ENCODE measurements around the gene TSHZ2.

The TSHZ2 gene

DNA sequence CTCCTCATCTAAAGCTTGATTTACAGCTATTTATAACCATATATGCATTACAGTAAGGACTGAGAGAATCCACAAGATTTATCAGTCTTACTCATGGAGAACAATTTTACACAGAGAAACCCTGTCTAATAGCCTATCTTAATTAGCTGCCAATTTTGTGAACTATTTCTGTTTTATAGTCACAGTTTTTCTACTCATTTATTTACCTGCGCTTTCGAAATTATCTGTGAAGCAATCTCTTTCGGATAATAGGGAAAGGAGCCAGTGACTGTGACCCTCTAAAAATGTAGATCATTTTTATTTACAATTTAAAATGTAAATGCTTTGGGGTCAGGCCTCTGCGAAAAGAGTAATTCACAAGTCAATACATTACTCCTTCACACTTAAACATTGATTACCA, 98.1 kb downstream of the TSHZ2 start:
- no peak for DNase-seq

GRCh38 chr20:53070706-53071392, 98.7 kb downstream of the TSHZ2 start:
- DNase-seq: no peak

DNA sequence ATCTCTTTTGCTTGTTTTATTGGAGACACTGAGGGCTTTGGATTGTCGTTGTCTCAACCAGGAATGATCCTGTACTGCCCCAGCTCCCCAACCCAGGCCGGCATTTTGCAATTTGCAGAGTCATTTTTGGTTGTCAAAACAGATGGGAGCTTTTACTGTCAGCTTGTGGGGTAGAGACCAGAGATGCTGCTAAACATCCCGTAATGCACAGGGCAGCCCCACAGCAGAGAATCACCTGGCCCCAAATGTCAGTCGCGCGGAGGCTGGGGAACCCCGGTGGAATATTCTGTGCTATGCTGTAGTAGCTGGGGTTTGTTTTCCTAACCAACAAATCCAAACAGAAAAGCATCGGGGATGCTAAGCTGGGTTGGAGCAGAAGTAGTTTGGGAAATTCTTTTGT, 99.7 kb downstream of the TSHZ2 start:
- DNase-seq: no peak

DNA sequence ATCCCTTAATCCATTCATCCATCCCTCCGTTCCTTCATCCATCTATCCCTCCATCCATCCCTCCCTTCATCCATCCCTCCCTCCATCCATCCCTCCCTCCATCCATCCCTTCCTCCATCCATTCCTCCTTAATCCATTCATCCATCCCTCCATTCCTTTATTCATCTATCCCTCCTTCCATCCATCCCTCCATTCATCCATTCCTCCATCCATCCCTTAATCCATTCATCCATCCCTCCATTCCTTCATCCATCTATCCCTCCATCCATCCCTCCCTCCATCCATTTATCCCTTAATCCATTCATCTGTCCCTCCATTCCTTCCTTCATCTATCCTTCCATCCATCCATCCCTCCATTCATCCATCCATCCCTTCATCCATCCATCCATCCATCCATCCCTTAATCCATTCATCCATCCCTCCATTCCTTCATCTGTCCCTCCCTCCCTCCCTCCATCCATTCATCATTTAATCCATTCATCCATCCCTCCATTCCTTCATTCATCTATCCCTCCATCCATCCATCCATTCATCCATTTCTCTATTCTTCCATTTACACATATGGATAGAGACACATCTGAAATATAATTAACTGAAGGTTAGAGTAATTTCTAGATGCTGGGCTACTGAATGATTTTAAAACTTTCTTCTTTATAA, 100.9 kb downstream of the TSHZ2 start:
- DNase-seq: no peak

- no peak for DNase-seq
These were observed 101.7 kb downstream of the TSHZ2 start for GRCh38 chr20:53073636-53074415.

GRCh38 chr20:53074811-53075314, 102.7 kb downstream of the TSHZ2 start:
- DNase-seq: no peak

DNA sequence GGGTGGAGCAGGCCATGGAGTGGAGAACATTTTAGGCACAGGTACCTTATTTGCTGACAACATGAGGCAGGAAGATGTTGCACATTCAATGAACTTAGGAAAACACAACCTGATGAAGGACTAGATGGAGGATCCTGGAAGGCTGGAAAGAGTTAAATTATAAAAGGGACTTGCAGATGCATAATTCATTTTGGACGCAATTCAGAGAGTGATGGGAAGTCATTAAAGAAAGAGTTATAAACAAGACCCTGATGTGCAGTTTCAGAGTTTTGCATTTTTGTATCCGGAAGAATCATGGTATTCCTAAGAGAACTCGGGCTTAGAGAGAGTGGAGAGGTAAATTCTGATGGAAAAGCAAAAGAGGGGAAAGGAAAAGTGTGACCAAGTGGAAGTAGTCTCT, 104.5 kb downstream of the TSHZ2 start:
- DNase-seq: no peak

DNA sequence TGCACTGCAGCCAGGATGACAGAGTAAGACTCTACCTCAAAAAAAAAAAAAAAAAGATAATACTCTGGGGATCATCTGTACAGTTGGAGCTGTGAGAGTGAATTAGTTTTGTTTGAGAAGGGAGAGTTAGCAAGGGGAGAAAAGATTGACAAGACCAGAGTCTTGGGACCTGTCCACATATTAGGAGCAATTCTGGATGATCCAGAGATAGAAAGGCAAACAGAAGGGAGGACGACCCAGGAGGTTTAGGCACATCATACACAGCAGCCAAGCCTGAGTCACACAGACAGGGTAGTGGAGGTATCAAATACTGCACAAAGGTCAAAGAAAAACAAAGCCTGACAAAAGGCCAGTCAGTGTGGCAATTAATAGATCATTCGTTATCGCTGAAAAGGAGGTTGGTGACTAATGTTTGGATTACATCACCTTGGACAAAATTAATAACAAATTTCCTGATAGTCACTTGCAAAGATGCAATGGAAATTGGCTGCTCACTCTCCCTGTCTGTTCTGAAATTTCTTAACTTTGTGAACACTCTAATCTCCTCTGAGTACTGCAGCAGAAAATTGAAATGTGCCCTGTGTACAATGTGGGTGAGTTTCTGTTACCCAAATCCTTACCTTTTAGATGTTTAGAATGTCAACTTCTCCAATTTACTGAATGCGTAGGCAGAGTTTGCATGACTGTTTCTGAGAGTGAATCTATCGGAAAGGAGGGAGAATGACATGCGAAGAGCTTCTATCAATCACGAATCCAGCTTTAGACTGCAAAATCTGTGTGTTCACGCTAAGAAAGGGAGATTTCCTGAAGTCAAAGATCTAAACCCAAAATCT, 105.4 kb downstream of the TSHZ2 start:
- DNase-seq: no peak

GRCh38 chr20:53078761-53079160, 106.6 kb downstream of the TSHZ2 start:
- no peak for DNase-seq

DNA sequence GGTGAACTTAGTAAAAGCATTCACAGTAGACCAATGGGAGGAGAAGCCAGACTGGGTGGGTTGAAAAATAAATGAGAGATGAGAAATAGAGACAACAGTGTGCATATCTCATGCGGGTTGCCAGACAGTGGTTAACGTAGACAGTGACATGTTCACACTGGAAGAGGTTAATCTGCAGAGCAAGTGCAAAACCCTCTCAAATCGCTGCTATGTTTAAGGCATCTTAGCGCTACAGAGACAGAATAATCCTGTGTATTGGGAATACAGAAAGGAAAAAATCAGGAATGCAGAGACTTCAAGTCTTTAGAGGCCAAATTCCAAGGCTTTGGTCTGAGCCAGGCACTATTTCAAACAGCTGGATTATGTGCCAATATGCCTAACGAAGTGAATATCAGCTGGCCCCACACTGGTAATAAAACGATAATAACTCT, 107.1 kb downstream of the TSHZ2 start:
- DNase-seq: no peak

- no peak for DNase-seq
These were observed 107.9 kb downstream of the TSHZ2 start for GRCh38 chr20:53079828-53080686.

DNA sequence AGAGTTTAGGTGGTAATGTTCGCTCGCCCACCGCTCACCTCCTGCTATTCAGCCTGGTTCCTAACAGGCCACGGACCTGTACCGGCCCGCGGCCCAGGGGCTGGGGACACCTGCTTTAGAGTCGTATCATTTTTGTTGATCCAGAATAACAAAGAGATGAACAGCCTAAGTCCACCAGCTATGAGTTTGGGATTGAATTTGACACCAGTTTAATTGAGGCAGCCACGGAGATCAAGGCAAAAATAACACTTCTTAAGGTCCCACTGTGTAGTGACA, 108.5 kb downstream of the TSHZ2 start:
- DNase-seq: no peak

DNA sequence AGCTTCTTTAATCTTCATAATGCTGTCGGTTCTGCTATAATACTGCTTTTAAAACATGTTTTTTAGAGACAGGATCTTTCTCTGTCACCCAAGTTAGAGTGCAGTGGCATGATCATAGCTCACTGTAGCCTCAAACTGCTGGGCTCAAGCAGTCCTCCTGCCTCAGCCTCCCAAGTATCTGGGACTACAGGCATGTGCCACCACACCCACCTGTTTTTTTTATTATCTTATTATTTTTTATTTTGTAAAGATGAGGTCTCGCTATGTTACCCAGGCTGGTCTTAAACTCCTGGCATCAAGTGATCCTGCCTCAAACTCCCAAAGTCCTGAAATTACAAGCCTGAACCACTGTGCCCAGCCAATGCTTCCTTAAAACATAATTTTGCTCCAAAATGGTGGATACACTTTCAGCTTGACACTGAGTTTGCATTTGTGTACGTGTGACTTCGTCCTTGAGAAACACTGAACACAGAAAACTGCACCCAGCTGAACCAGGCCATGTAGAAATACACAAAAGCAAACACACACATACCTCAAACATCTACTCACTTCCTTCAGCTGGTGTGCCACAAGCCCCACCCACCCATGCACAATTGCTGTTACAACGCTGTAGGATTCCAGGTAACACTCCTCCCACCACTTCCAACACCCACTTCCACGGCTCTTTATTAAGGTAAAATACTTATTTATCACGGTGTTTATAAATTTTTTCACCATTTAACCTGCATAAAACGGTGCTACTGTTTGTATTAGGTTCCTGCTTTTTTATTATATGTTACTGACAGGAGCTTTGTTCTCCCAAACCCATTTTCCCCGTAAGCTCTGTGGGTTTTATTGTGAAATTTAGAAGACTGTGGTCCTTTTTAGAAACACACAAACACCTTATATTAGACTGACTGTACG, 109.1 kb downstream of the TSHZ2 start:
- peak; percentile 74 for DNase-seq

DNA sequence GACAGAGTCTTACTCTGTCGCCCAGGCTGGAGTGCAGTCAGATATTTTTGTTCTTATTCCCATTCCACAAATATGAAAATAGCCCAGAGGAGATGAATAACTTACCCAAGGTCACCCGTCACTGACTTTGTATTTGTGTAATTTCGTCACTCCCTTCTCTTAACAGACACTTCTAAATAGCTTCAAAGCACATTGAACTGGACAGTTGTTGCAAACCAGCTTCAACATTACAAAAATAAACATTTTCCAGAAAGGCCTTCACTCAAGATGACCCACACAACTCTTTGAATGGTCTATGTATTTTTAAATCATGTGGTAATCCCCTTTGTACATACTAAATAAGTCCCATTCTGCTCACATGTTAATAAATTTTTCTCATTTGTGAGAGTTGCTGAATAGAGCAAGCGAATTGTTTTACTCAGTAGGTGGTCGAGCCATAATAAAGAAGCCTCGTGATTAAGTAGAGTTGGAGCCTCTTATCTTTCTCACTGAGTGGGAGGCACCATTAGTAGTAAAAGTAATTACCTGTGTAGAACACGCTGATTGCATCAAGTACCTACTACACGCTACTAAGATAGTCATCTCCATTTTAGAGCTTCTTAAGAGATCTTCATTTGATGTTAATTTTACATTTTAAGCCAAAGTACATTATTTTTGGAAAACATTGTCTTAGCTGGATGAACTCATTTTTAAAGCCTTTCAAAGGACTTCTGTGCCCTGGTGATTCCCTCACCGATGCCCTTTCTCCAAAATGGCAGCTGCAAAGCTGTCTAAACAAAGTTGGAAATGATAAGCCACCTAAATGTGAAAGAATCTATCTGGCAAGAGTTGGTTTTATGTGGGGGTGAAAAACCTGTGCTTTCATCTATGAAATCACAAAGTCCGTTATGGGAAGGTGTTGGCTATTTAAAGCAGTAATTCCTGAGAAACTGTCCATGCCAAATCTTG, 110.0 kb downstream of the TSHZ2 start:
- no peak for DNase-seq

DNA sequence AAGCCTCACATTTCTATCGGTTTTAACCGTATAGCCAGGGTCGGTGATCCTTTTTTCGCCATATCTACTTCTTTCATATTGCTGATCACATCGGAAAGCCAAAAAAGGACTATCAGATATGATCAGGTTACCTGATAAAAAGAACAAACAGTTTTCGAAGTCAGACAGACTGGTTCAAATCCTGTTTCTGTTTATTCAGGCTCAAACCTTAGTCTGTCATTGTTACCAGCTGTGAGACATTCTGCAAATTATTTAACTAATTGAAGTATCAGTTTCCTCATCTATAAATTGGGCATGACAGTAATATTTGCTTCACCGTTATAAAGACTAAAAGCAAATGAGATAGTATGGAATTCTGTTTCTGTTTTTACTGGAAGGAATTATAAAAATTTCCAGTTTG, 111.3 kb downstream of the TSHZ2 start:
- no peak for DNase-seq

- no peak for DNase-seq
These were observed 112.3 kb downstream of the TSHZ2 start for GRCh38 chr20:53084408-53084997.

DNA sequence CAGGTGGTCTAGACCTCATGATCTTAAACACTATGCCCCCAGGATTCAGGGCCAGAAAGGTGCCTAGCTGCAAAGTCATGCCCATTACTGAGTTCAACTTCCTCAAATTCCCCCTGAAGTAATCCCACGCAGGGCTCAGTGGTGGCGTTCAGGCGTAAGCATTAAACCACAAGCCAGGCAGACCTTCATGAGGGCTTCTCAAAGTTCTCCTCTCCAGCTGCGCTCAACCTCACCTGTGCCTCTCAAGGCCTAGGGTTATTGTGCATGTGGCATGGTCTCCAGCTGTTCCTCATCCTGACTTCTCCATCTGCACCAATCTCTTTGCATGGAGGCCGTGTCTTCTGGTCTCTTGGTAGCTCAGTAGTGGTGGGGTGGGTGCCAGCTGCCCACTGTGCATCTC, 113.6 kb downstream of the TSHZ2 start:
- DNase-seq: no peak

DNA sequence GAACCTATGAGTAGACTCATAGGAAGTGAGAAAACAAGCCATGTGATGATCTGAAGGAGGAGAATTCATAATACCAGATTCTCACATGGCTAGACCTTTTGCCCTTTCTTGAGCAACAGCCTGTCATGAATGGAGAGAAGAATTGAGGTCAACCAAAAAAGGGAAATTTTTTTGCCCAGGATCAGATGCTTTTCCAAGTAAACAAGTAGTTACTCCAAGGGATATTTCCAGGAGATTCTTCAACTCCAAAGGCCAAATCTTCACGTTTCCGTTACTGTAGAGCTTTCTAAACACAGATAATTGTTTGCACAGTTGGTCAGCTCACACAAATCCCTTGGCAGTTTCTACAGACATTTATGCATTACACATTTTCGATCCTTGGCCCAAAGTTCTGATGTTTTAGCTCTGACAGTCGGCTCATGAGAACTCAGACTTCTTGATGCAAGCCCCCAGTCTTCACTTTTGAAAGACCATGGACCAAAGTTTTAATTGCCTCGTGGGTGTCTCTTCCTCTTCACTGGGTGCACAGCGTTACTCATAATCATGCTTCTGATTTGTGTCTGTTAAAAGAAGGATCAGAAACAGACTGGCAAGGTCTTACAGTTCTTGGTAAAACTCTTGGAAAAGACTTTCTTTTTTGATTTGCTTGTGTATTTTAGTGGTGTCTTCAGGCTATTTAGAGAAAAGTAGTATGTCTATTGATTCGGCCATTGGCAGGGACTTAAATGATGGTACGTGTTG, 115.0 kb downstream of the TSHZ2 start:
- no peak for DNase-seq

GRCh38 chr20:53088786-53089185, 116.6 kb downstream of the TSHZ2 start:
- no peak for DNase-seq
